HL-60 (cell line): ENCODE results near the gene ABHD17A.

Experiments
- TF ChIP-seq, protein P1 (sequence below): IDR thresholded peaks from one replicate; pipeline ENCODE4 v1.5.1; 2011; ENCODE audit warnings: low read length, control low read depth, inconsistent platforms; ENCODE audit not compliant: insufficient read depth
- TF ChIP-seq, protein P2 (sequence below): IDR thresholded peaks from 2 replicates; pipeline ENCODE4 v1.6.1; 2012; ENCODE audit warnings: low read depth; ENCODE audit not compliant: insufficient replicate concordance

DNA sequence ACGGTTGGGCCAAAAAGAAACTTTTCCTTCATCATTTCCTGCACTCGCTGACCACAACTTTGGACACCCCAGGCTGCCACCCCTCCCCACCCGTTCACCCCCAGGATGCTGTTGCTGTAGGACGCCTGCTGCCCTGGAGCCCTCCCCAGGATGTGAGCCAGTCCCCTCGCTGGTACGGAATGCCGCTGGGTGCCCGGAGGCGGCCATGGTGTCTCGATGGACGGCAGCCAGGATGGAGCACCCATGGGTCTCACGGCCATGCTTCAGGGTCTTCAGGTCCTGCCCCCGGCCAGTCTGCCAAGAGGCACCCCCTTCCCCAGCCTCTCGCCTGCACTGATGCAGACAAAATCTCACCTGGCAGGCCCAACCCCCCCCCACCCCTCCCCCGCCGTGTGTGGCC is 40.2 kb upstream of the ABHD17A start:
- TF ChIP-seq, protein P1, sequence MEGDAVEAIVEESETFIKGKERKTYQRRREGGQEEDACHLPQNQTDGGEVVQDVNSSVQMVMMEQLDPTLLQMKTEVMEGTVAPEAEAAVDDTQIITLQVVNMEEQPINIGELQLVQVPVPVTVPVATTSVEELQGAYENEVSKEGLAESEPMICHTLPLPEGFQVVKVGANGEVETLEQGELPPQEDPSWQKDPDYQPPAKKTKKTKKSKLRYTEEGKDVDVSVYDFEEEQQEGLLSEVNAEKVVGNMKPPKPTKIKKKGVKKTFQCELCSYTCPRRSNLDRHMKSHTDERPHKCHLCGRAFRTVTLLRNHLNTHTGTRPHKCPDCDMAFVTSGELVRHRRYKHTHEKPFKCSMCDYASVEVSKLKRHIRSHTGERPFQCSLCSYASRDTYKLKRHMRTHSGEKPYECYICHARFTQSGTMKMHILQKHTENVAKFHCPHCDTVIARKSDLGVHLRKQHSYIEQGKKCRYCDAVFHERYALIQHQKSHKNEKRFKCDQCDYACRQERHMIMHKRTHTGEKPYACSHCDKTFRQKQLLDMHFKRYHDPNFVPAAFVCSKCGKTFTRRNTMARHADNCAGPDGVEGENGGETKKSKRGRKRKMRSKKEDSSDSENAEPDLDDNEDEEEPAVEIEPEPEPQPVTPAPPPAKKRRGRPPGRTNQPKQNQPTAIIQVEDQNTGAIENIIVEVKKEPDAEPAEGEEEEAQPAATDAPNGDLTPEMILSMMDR = no peak
- TF ChIP-seq, protein P2, sequence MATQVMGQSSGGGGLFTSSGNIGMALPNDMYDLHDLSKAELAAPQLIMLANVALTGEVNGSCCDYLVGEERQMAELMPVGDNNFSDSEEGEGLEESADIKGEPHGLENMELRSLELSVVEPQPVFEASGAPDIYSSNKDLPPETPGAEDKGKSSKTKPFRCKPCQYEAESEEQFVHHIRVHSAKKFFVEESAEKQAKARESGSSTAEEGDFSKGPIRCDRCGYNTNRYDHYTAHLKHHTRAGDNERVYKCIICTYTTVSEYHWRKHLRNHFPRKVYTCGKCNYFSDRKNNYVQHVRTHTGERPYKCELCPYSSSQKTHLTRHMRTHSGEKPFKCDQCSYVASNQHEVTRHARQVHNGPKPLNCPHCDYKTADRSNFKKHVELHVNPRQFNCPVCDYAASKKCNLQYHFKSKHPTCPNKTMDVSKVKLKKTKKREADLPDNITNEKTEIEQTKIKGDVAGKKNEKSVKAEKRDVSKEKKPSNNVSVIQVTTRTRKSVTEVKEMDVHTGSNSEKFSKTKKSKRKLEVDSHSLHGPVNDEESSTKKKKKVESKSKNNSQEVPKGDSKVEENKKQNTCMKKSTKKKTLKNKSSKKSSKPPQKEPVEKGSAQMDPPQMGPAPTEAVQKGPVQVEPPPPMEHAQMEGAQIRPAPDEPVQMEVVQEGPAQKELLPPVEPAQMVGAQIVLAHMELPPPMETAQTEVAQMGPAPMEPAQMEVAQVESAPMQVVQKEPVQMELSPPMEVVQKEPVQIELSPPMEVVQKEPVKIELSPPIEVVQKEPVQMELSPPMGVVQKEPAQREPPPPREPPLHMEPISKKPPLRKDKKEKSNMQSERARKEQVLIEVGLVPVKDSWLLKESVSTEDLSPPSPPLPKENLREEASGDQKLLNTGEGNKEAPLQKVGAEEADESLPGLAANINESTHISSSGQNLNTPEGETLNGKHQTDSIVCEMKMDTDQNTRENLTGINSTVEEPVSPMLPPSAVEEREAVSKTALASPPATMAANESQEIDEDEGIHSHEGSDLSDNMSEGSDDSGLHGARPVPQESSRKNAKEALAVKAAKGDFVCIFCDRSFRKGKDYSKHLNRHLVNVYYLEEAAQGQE = no peak
